ENCODE measurements around the gene ANKRD11.

Gene ANKRD11

DNA sequence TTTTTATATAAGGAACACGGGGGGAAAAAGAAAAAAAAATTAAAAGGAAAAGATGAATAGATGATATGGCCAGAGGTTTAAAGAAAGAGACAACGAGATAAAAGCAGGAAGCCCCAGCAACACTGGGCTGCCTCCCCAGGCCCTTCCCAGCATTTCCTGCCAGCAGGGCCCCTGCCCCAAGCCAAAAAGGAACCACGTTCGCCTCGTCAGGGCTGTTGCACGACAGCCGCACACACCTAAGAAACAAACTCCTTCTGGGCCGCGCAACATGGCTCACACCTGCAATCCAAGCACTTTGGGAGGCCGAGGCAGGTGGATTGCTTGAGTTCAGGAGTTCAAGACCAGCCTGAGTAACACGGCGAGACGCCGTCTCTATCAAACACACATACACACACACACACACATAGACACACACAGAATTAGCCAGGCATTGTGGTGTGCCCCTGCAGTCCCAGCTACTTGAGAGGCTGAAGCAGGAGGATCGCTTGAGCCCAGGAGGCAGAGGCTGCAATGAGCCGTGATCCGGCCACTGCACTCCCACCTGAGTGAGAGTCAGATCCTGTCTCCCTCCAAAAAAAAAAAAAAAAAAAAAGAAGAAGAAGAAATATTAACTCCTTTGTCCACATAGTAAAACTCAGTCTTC is 83.0 kb downstream of the ANKRD11 start:
- H3K4me3 ChIP-seq (replicated peaks; ENCODE audit: low read depth, low read length), result no peak overlapping the region
- TF ChIP-seq, protein P1, sequence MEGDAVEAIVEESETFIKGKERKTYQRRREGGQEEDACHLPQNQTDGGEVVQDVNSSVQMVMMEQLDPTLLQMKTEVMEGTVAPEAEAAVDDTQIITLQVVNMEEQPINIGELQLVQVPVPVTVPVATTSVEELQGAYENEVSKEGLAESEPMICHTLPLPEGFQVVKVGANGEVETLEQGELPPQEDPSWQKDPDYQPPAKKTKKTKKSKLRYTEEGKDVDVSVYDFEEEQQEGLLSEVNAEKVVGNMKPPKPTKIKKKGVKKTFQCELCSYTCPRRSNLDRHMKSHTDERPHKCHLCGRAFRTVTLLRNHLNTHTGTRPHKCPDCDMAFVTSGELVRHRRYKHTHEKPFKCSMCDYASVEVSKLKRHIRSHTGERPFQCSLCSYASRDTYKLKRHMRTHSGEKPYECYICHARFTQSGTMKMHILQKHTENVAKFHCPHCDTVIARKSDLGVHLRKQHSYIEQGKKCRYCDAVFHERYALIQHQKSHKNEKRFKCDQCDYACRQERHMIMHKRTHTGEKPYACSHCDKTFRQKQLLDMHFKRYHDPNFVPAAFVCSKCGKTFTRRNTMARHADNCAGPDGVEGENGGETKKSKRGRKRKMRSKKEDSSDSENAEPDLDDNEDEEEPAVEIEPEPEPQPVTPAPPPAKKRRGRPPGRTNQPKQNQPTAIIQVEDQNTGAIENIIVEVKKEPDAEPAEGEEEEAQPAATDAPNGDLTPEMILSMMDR (IDR thresholded peaks at IDR 0.05; ENCODE audit: low read length, missing control alignments), result no peak
- DNase-seq (ENCODE audit: low read depth), result no peak

DNA sequence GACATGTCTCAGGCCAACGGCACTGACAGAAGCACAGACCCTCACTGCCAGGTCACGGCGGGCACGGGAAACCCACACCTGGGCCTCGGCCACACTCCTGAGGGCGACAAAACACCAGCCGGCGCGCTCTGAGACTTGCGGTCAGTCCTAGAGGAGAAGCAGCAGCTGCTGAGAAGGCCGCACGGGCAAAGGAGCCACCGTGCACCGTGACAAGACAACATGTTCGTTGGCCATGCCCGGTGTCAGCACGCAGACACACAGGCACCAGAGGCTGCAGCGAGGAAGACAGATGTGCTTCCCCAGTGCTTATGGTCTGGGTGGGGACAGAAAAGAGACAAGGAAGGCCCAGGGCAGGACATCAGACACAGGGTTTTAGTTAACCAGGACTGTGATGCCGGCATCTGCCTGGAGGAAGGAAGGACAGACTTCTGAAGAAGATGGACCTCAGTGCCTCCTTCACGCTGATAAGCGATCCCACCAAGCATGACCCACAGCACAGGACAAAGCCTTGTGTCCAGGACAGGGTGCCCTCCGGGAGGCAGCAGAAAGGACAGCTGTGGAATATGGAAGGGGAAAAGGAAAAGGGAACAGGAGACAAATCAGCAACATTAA is 84.0 kb downstream of the ANKRD11 start:
- no peak for DNase-seq (ENCODE audit: low read depth)
- TF ChIP-seq, protein P1 (IDR thresholded peaks at IDR 0.05; ENCODE audit: low read length, missing control alignments), result no peak
- H3K4me3 ChIP-seq (replicated peaks; ENCODE audit: low read depth, low read length), result no peak overlapping the region

DNA sequence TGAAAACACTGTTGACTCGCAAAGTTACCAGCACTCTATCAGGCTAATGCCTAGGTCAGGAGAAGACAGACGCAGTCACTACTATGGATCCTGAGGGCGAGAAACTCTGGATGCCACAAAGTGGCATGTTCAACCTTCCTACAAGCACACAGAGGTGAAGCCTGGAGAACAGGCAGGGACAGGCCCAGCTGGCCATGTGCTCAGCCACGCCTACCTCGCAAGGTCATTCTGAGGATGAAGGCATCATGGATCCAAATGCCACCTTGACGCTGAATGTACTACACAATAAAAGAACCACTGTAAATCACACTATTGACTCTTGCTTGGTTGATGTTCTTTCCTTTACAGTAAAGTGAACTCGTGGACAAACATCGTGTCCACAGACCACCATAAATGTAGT is 85.8 kb downstream of the ANKRD11 start:
- no peak for DNase-seq (ENCODE audit: low read depth)
- H3K4me3 ChIP-seq (replicated peaks; ENCODE audit: low read depth, low read length), result no peak overlapping the region
- TF ChIP-seq, protein P1 (IDR thresholded peaks at IDR 0.05; ENCODE audit: low read length, missing control alignments), result no peak

DNA sequence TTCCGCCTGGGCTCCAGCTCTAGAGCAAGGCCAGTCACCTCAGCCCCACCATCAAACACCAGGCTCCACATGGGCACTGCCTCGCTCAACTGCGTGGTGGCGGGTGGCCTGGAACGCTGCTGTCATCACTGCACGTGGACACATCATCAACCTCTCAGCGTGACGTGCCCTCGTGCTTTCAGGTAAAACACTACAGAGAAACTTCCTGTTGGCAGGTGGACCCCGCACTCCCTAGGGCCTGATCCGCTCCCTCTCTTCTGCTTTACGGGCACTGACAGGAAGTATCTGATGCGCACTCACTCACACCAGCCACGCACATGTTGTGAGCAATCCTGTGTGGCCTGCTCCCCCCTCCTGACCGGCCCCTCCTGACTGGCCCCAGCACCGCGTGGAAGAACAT is 87.4 kb downstream of the ANKRD11 start:
- TF ChIP-seq, protein P1 (IDR thresholded peaks at IDR 0.05; ENCODE audit: low read length, missing control alignments), result no peak
- DNase-seq (ENCODE audit: low read depth), result no peak
- no peak overlapping the region for H3K4me3 ChIP-seq (replicated peaks; ENCODE audit: low read depth, low read length)

DNA sequence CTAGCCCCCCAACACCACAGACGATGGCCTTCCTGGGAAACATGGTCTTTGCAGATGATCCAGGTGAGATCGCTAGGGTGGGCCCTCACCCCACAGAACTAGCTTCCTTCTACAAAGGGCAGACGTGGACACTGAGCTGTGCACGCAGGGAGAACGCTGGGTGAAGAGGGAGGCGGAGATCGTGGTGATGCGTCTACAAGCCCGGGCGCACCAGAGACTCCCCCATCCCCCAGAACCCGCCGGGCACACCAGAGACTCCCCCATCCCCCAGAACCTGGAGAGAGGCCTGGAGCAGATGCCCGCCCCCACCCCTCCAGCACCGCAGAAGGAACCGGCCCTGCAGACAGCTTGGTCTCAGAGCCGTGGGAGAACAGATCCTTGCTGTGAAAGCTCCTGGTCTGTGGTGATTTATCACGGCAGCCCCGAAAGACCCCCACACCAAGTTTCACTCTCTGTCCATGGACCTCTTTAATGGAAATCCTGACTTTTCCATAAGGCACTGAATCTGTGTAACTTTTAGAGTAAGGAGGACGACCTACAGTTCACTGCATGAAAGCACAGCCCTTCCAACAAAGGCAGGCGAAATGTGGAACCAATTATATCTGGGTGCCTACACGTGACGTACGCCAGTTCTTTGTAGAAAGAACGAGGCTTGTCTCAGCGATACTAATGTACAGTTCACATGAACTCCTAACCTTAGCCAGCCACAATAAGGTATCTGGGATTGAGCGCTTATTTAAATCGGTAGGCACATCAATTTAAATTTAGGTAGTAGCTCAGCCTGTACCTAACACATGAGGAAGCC is 88.5 kb downstream of the ANKRD11 start:
- TF ChIP-seq, protein P1 (IDR thresholded peaks at IDR 0.05; ENCODE audit: low read length, missing control alignments), result no peak
- no peak for DNase-seq (ENCODE audit: low read depth)
- H3K4me3 ChIP-seq (replicated peaks; ENCODE audit: low read depth, low read length), result no peak overlapping the region

DNA sequence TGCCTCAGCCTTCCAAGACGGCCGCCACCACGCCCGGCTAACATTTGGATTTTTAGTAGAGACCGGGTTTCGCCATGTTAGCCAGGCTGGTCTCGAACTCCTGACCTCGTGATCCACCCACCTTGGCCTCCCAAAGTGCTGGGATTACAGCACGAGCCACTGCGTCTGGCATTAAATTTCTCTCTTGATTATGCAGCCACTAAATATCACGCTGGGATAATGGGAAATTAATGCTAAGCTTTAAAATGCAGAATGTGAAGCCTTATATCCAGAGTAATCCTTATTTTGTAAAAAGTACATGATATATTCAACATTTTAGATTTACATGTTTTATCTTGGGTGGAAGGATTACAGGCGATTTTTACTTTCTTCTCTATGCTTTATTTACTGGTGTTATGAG is 89.2 kb downstream of the ANKRD11 start:
- no peak for DNase-seq (ENCODE audit: low read depth)
- TF ChIP-seq, protein P1 (IDR thresholded peaks at IDR 0.05; ENCODE audit: low read length, missing control alignments), result no peak
- no peak overlapping the region for H3K4me3 ChIP-seq (replicated peaks; ENCODE audit: low read depth, low read length)

Measured in fibroblast of pulmonary artery (primary cell).